ENCODE measurements around the gene TNFRSF14.
"Not testable (repeated sequence)": the region's sequence is repeated elsewhere in the genome, so short reads cannot be mapped to it uniquely, and the experiment has no call there.

Gene TNFRSF14

GRCh38 chr1:2548068-2548589, 8.0 kb upstream of the TNFRSF14 start:
- ChIA-PET POLR2A (interaction anchor here (0.6 to 4.5 kb wide), 3 partner anchors 20 to 354 kb away, joined by 4 to 74 read pairs (median 5); partner anchors contain the start of genes FAAP20, HES5 and PANK4), CTCF (interaction anchor here (0.7 to 1.5 kb wide), 4 partner anchors 87 to 134 kb away, joined by 3 to 5 read pairs (median 3); no protein-coding TSS in a partner anchor)
- TF ChIP-seq TARDBP (IDR thresholded peaks at IDR 0.05) (no peak), ELF4 (IDR thresholded peaks at IDR 0.05) (no peak), ZNF384 (IDR thresholded peaks at IDR 0.05) (no peak), LEF1 (IDR thresholded peaks at IDR 0.05; ENCODE audit: borderline replicate concordance) (no peak), NFRKB (IDR thresholded peaks at IDR 0.05) (no peak), FOXK2 (IDR thresholded peaks at IDR 0.05) (no peak), FOXM1 (IDR thresholded peaks at IDR 0.05; ENCODE audit: borderline replicate concordance) (no peak), CTBP1 (IDR thresholded peaks at IDR 0.05; ENCODE audit: borderline replicate concordance) (no peak), HDGF (IDR thresholded peaks at IDR 0.05; ENCODE audit: borderline replicate concordance) (no peak), L3MBTL2 (conservative IDR thresholded peaks at IDR 0.05) (no peak), SP1 (IDR thresholded peaks at IDR 0.05) (no peak), FOXA1 (IDR thresholded peaks at IDR 0.05) (no peak), SUZ12 (IDR thresholded peaks at IDR 0.05) (no peak), ARNT (IDR thresholded peaks at IDR 0.05) (no peak), BHLHE40 (IDR thresholded peaks at IDR 0.05; ENCODE audit: borderline replicate concordance) (no peak)
- TF ChIP-seq, protein P1, sequence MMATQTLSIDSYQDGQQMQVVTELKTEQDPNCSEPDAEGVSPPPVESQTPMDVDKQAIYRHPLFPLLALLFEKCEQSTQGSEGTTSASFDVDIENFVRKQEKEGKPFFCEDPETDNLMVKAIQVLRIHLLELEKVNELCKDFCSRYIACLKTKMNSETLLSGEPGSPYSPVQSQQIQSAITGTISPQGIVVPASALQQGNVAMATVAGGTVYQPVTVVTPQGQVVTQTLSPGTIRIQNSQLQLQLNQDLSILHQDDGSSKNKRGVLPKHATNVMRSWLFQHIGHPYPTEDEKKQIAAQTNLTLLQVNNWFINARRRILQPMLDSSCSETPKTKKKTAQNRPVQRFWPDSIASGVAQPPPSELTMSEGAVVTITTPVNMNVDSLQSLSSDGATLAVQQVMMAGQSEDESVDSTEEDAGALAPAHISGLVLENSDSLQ (IDR thresholded peaks at IDR 0.05) = no peak
- DNase-seq (ENCODE audit: extremely low spot score) = peak; percentile 78

DNA sequence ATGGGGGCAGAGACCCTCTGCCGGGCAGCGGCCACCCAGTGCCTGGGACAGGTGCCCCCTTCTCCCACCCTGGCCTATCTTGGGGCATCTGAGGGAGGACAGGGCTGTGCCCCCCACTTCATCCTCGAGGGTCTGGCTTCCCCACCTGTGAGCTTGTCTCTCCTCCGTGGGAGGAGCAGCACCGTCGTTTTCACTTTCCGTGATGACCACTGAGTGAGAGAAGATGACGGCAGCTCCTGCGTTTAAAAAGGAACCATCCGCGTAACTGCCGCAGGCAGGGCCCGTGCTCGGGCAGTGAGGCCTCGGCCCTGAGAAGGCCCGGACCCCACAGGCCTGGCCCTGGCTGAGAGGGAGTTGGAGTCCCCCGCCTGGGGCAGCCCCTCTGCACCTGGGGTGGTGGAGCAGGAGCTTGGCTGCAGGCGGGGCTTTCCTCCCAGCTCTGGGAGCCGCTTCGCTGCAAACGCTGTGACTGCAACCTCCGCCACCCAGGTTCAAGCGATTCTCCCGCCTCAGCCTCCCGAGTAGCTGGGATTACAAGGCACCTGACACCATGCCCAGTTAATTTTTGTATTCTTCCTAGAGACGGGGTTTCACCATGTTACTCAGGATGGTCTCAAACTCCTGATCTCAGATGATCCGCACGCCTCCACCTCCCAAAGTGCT, 6.7 kb upstream of the TNFRSF14 start:
- DNase-seq (ENCODE audit: extremely low spot score) = not testable (repeated sequence)
- ChIA-PET CTCF (interaction anchor here (1.5 kb wide), 1 partner anchor 135 kb away, joined by 3 read pairs; no protein-coding TSS in a partner anchor), POLR2A (interaction anchor here (1.2 kb wide), 1 partner anchor 36 kb away, joined by 3 read pairs; no protein-coding TSS in a partner anchor)

DNA sequence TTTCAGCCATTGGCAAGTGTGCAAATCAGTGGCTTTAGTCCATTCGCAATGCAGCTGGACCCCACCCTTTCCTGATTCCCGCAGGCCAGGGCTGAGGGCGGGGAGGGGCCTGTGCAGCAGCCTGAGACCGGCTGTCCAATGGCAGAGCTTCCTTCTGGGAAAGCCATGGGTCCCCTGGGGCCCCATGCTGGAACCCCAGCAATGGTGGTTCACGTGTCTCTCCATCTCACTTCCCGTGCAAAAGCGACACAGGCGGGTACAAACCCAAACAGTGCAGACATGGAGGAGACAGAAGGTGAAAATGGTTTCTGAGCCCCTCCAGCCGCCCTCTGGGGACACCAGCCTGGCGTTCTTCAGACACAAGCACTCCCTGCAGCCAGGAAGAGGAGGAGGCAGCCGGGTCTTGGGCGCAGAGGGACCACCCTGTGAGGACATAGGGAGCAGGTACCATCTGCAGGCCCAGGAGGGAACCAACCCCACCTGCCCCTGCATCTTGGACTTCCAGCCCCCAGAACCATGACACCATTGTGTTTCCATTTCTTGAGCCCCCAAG, 5.8 kb upstream of the TNFRSF14 start:
- POLR2A ChIA-PET = interaction anchor here (1.2 kb wide), 1 partner anchor 35 kb away, joined by 3 read pairs; no protein-coding TSS in a partner anchor
- DNase-seq (ENCODE audit: extremely low spot score); CTCF ChIA-PET: not testable (repeated sequence)

DNA sequence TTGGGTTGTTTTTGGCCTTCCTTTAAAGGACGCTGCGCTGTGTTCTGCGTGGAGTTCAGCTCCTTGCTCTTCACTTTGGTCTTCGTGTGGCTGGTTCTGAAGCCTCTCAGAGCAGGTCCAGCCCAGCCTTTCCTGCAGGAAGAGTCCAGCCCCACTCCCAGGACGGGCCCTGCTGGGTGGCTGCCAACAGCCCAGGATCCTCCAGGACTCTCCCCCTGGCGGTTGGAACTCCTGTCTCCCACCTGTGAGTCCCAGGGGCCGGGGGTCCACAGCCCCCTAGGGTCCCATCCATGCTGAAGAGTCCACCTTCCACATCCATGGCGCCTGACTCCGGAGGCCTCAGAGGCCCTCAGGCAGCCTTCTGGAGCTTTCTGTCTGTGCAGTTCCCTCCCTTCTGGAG, 4.6 kb upstream of the TNFRSF14 start:
- POLR2A ChIA-PET; DNase-seq (ENCODE audit: extremely low spot score): not testable (repeated sequence)
- CTCF ChIA-PET = interaction anchor here (0.6 kb wide), 1 partner anchor 377 kb away, joined by 3 read pairs; no protein-coding TSS in a partner anchor

DNA sequence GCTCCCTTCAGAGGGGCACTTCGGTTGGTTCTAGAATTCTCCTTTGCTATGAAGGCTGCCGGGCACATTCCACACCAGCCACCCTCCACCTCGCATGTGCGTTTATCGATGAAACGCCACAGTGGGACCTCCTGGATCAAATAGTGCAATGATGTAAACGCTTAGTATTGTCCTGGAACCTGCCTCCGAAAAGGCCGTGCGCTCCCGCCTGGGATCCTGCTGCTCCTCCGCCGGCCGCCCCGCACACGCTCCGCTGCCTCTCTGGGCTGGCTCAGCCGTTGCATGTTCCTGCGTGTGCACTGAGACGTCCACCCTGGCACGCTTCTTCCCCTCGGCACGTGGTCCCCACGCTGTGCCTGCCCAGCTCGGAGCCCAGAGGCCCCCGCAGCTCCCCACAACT, 4.0 kb upstream of the TNFRSF14 start:
- ChIA-PET POLR2A (no interaction called here), CTCF (interaction anchor here (0.6 kb wide), 1 partner anchor 378 kb away, joined by 3 read pairs; no protein-coding TSS in a partner anchor)

GRCh38 chr1:2553076-2553475, 3.1 kb upstream of the TNFRSF14 start:
- DNase-seq (ENCODE audit: extremely low spot score); POLR2A ChIA-PET; CTCF ChIA-PET: not testable (repeated sequence)

More for the DNA sequence above, 4.0 kb upstream of the TNFRSF14 start:
- TF ChIP-seq LEF1 (IDR thresholded peaks at IDR 0.05; ENCODE audit: borderline replicate concordance) = no peak
- no peak for TF ChIP-seq ZNF384 (IDR thresholded peaks at IDR 0.05)
- no peak for TF ChIP-seq L3MBTL2 (conservative IDR thresholded peaks at IDR 0.05)
- TF ChIP-seq FOXA1 (IDR thresholded peaks at IDR 0.05) = no peak
- no peak for TF ChIP-seq SP1 (IDR thresholded peaks at IDR 0.05)
- TF ChIP-seq ARNT (IDR thresholded peaks at IDR 0.05) = no peak
- no peak for TF ChIP-seq SUZ12 (IDR thresholded peaks at IDR 0.05)
- TF ChIP-seq, protein P1 (IDR thresholded peaks at IDR 0.05) = no peak
- TF ChIP-seq FOXK2 (IDR thresholded peaks at IDR 0.05) = no peak
- TF ChIP-seq FOXM1 (IDR thresholded peaks at IDR 0.05; ENCODE audit: borderline replicate concordance) = no peak
- no peak for TF ChIP-seq CTBP1 (IDR thresholded peaks at IDR 0.05; ENCODE audit: borderline replicate concordance)
- no peak for TF ChIP-seq ELF4 (IDR thresholded peaks at IDR 0.05)
- no peak for TF ChIP-seq NFRKB (IDR thresholded peaks at IDR 0.05)
- TF ChIP-seq HDGF (IDR thresholded peaks at IDR 0.05; ENCODE audit: borderline replicate concordance) = no peak
- TF ChIP-seq BHLHE40 (IDR thresholded peaks at IDR 0.05; ENCODE audit: borderline replicate concordance) = no peak
- TF ChIP-seq TARDBP (IDR thresholded peaks at IDR 0.05) = no peak
- no peak for DNase-seq (ENCODE audit: extremely low spot score)

DNA sequence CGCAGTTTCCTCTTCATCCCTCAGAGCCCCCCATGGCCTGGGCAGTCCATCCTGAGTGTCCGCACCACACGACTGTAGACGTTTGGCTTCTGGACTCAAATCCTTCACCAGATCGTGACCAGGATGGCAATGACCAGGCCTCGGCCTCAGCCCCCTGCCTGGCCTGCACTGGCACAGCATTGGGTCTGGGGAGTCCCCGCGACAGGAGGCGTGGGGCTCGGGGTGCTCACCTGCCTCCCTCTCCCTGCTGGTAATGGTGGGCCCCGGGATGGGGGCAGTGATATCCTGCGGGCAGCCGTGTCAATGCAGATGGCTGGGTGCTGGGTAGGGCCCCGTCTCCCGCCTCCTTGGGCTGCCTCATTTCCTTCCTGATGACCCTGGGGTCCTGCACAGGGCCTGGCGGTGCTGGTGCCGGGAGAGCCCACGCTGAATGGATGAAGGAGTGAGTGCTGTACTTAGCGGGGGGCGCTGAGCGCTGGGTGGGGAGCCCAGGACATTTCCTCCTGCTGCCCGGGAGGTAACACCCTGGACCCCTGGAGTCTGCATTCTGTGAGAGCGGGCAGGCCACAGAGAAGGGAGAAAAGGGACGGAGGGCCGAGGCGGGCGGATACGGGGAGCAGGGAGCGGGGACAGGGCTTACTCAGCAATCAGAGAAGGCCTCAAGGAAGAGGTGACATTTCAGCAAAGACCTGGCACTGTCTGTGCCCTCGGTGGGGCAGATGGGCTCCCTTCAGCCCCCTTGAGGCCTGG, 2.1 kb upstream of the TNFRSF14 start:
- CTCF ChIA-PET = no interaction called here
- TF ChIP-seq TARDBP (IDR thresholded peaks at IDR 0.05) (no peak), FOXA1 (IDR thresholded peaks at IDR 0.05) (no peak), BHLHE40 (IDR thresholded peaks at IDR 0.05; ENCODE audit: borderline replicate concordance) (no peak), HDGF (IDR thresholded peaks at IDR 0.05; ENCODE audit: borderline replicate concordance) (no peak), FOXM1 (IDR thresholded peaks at IDR 0.05; ENCODE audit: borderline replicate concordance) (no peak), CTBP1 (IDR thresholded peaks at IDR 0.05; ENCODE audit: borderline replicate concordance) (no peak), NFRKB (IDR thresholded peaks at IDR 0.05) (no peak), ARNT (IDR thresholded peaks at IDR 0.05) (no peak), FOXK2 (IDR thresholded peaks at IDR 0.05) (no peak), SP1 (IDR thresholded peaks at IDR 0.05) (no peak), L3MBTL2 (conservative IDR thresholded peaks at IDR 0.05) (no peak), ZNF384 (IDR thresholded peaks at IDR 0.05) (no peak), SUZ12 (IDR thresholded peaks at IDR 0.05) (no peak), LEF1 (IDR thresholded peaks at IDR 0.05; ENCODE audit: borderline replicate concordance) (no peak), ELF4 (IDR thresholded peaks at IDR 0.05) (no peak)
- TF ChIP-seq, protein P1 (IDR thresholded peaks at IDR 0.05) = no peak
- DNase-seq (ENCODE audit: extremely low spot score) = no peak
- POLR2A ChIA-PET = no interaction called here
